ENCODE data around the gene MICAL2. TPM values are rescaled to one million over a fixed set of nuclear protein-coding genes. Genes with fewer than 3 reads are reported as not detected.

MICAL2 gene
- total RNA-seq, 1 donor, result 156 TPM

- H2AFZ ChIP-seq (ENCODE audit: low read length), result no peak overlapping the region
- H3K4me2 ChIP-seq (ENCODE audit: insufficient read depth, low read length), result no peak overlapping the region
- H3K27ac ChIP-seq (ENCODE audit: low read depth, low read length), result peak overlapping the region; percentile 96
- H3K9me3 ChIP-seq (ENCODE audit: low read depth, low read length), result no peaks in the 10 kb centered on the region
- no peak overlapping the region for H3K4me3 ChIP-seq (ENCODE audit: insufficient read depth, low read length)
- H3K27me3 ChIP-seq (ENCODE audit: insufficient read depth, low read length), result no peaks in the 10 kb centered on the region
- H4K20me1 ChIP-seq (ENCODE audit: insufficient read depth, low read length), result peaks cover 8% of the 10 kb centered on the region
- H3K79me2 ChIP-seq (ENCODE audit: insufficient read depth, low read length), result peaks cover 47% of the 10 kb centered on the region
- peaks cover 100% of the 10 kb centered on the region for H3K36me3 ChIP-seq (ENCODE audit: insufficient read depth, low read length)
- TF ChIP-seq CTCF (IDR thresholded peaks at IDR 0.05; ENCODE audit: extremely low read depth, low read depth, low read length), result no peak
- H3K4me1 ChIP-seq (ENCODE audit: insufficient read depth, low read length), result peaks cover 20% of the 10 kb centered on the region
- no peak for DNase-seq (ENCODE audit: insufficient read length, low spot score, missing footprints)
Measured at GRCh38 chr11:12241401-12241800, 131.0 kb downstream of the MICAL2 start.

GRCh38 chr11:12241971-12242672, 131.7 kb downstream of the MICAL2 start:
- H3K79me2 ChIP-seq (ENCODE audit: insufficient read depth, low read length), result peaks cover 45% of the 10 kb centered on the region
- no peak overlapping the region for H3K4me3 ChIP-seq (ENCODE audit: insufficient read depth, low read length)
- peak overlapping the region; percentile 40 for H3K27ac ChIP-seq (ENCODE audit: low read depth, low read length)

GRCh38 chr11:12242966-12243365, 132.6 kb downstream of the MICAL2 start:
- Histone ChIP-seq H2AFZ (ENCODE audit: low read length) (no peak overlapping the region), H3K4me2 (ENCODE audit: insufficient read depth, low read length) (no peak overlapping the region), H3K36me3 (ENCODE audit: insufficient read depth, low read length) (peaks cover 100% of the 10 kb centered on the region), H3K4me3 (ENCODE audit: insufficient read depth, low read length) (no peak overlapping the region), H3K79me2 (ENCODE audit: insufficient read depth, low read length) (peaks cover 41% of the 10 kb centered on the region), H4K20me1 (ENCODE audit: insufficient read depth, low read length) (peaks cover 8% of the 10 kb centered on the region), H3K4me1 (ENCODE audit: insufficient read depth, low read length) (peaks cover 11% of the 10 kb centered on the region), H3K9me3 (ENCODE audit: low read depth, low read length) (no peaks in the 10 kb centered on the region), H3K27me3 (ENCODE audit: insufficient read depth, low read length) (no peaks in the 10 kb centered on the region), H3K27ac (ENCODE audit: low read depth, low read length) (peak overlapping the region; percentile 40)
- TF ChIP-seq CTCF (IDR thresholded peaks at IDR 0.05; ENCODE audit: extremely low read depth, low read depth, low read length), result no peak
- DNase-seq (ENCODE audit: insufficient read length, low spot score, missing footprints), result peak; percentile 43

More at GRCh38 chr11:12241971-12242672, 131.7 kb downstream of the MICAL2 start:
- H4K20me1 ChIP-seq (ENCODE audit: insufficient read depth, low read length), result peaks cover 8% of the 10 kb centered on the region
- H3K36me3 ChIP-seq (ENCODE audit: insufficient read depth, low read length), result peaks cover 100% of the 10 kb centered on the region
- H3K4me1 ChIP-seq (ENCODE audit: insufficient read depth, low read length), result peaks cover 13% of the 10 kb centered on the region
- H2AFZ ChIP-seq (ENCODE audit: low read length), result no peak overlapping the region
- no peaks in the 10 kb centered on the region for H3K27me3 ChIP-seq (ENCODE audit: insufficient read depth, low read length)
- H3K9me3 ChIP-seq (ENCODE audit: low read depth, low read length), result no peaks in the 10 kb centered on the region
- TF ChIP-seq CTCF (IDR thresholded peaks at IDR 0.05; ENCODE audit: extremely low read depth, low read depth, low read length), result no peak
- no peak overlapping the region for H3K4me2 ChIP-seq (ENCODE audit: insufficient read depth, low read length)
- peak; percentile 62 for DNase-seq (ENCODE audit: insufficient read length, low spot score, missing footprints)

GRCh38 chr11:12243486-12243885, 133.1 kb downstream of the MICAL2 start:
- peaks cover 100% of the 10 kb centered on the region for H3K36me3 ChIP-seq (ENCODE audit: insufficient read depth, low read length)
- DNase-seq (ENCODE audit: insufficient read length, low spot score, missing footprints), result peak; percentile 3
- H3K27ac ChIP-seq (ENCODE audit: low read depth, low read length), result peak overlapping the region; percentile 17
- H4K20me1 ChIP-seq (ENCODE audit: insufficient read depth, low read length), result peaks cover 8% of the 10 kb centered on the region
- no peak overlapping the region for H2AFZ ChIP-seq (ENCODE audit: low read length)
- no peak overlapping the region for H3K4me2 ChIP-seq (ENCODE audit: insufficient read depth, low read length)
- no peak for TF ChIP-seq CTCF (IDR thresholded peaks at IDR 0.05; ENCODE audit: extremely low read depth, low read depth, low read length)
- H3K79me2 ChIP-seq (ENCODE audit: insufficient read depth, low read length), result peaks cover 41% of the 10 kb centered on the region
- H3K4me1 ChIP-seq (ENCODE audit: insufficient read depth, low read length), result peaks cover 11% of the 10 kb centered on the region
- no peaks in the 10 kb centered on the region for H3K9me3 ChIP-seq (ENCODE audit: low read depth, low read length)
- no peak overlapping the region for H3K4me3 ChIP-seq (ENCODE audit: insufficient read depth, low read length)
- H3K27me3 ChIP-seq (ENCODE audit: insufficient read depth, low read length), result no peaks in the 10 kb centered on the region

All from osteoblast (primary cell).